GM12878 (cell line): ENCODE results near the gene EPHB1.
"Not testable (repeated sequence)": the region's sequence is repeated elsewhere in the genome, so short reads cannot be mapped to it uniquely, and the experiment has no call there.

Source experiments
- CHD1 ChIP-seq: IDR thresholded peaks from 2 replicates; pipeline ENCODE4 v1.6.1; 2012; ENCODE audit warnings: low read depth, low read length, improper control_type of control experiment
- HDAC2 ChIP-seq: fragments of 200-600 bp; sonication (generic); IDR thresholded peaks from 2 replicates; pipeline ENCODE4 v1.6.1; 2017
- MEF2A ChIP-seq: IDR thresholded peaks from 2 replicates; pipeline ENCODE4 v1.6.1; 2011; ENCODE audit warnings: low read depth, mild to moderate bottlenecking, low read length, moderate library complexity; ENCODE audit not compliant: insufficient read depth
- PML ChIP-seq: IDR thresholded peaks from 2 replicates; pipeline ENCODE4 v1.6.1; 2012; ENCODE audit warnings: low read length, inconsistent platforms
- SIX5 ChIP-seq: IDR thresholded peaks from 2 replicates; pipeline ENCODE4 v1.6.1; 2011; ENCODE audit warnings: mild to moderate bottlenecking, low read depth, low read length, moderate library complexity; ENCODE audit not compliant: severe bottlenecking
- SMC3 ChIP-seq: IDR thresholded peaks from 2 replicates; pipeline ENCODE4 v1.6.1; 2011; ENCODE audit warnings: low read length, improper control_type of control experiment, borderline replicate concordance
- SREBF2 ChIP-seq: IDR thresholded peaks from 2 replicates; pipeline ENCODE4 v1.6.1; 2012; ENCODE audit warnings: mild to moderate bottlenecking, low read length
- TF ChIP-seq, protein P1 (sequence below): IDR thresholded peaks from 2 replicates; pipeline ENCODE4 v1.6.1; 2011; ENCODE audit warnings: borderline replicate concordance, low read depth, mild to moderate bottlenecking, moderate library complexity, low read length; ENCODE audit not compliant: insufficient read depth, poor library complexity, severe bottlenecking
- TF ChIP-seq, protein P2 (sequence below), 3 experiments: IDR thresholded peaks in 2 of 3; conservative IDR thresholded peaks in 1 of 3; 2 replicates each; pipeline ENCODE4 v1.5.1; 2011; ENCODE audit warnings: low read depth in 3 of 3, low read length in 3 of 3, mild to moderate bottlenecking in 3 of 3, control low read depth in 2 of 3, moderate library complexity in 2 of 3, inconsistent platforms in 1 of 3, mixed read lengths in 1 of 3; ENCODE audit not compliant: control insufficient read depth in 2 of 3, insufficient read depth in 1 of 3; ENCODE audit errors: extremely low read depth in 1 of 3

DNA sequence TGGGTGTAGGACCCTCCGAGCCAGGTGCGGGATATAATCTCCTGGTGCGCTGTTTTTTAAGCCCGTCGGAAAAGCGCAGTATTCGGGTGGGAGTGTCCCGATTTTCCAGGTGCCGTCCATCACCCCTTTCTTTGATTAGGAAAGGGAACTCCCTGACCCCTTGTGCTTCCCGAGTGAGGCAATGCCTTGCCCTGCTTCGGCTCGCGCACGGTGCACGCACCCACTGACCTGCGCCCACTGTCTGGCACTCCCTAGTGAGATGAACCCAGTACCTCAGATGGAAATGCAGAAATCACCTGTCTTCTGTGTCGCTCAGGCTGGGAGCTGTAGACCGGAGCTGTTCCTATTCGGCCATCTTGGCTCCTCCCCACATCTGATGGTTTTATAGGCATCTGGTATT, 210.6 kb downstream of the EPHB1 start:
- TF ChIP-seq SREBF2, HDAC2, SIX5, MEF2A, CHD1, SMC3, PML: not testable (repeated sequence)
- TF ChIP-seq, protein P1, sequence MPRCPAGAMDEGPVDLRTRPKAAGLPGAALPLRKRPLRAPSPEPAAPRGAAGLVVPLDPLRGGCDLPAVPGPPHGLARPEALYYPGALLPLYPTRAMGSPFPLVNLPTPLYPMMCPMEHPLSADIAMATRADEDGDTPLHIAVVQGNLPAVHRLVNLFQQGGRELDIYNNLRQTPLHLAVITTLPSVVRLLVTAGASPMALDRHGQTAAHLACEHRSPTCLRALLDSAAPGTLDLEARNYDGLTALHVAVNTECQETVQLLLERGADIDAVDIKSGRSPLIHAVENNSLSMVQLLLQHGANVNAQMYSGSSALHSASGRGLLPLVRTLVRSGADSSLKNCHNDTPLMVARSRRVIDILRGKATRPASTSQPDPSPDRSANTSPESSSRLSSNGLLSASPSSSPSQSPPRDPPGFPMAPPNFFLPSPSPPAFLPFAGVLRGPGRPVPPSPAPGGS: not testable (repeated sequence)
- TF ChIP-seq, protein P2, sequence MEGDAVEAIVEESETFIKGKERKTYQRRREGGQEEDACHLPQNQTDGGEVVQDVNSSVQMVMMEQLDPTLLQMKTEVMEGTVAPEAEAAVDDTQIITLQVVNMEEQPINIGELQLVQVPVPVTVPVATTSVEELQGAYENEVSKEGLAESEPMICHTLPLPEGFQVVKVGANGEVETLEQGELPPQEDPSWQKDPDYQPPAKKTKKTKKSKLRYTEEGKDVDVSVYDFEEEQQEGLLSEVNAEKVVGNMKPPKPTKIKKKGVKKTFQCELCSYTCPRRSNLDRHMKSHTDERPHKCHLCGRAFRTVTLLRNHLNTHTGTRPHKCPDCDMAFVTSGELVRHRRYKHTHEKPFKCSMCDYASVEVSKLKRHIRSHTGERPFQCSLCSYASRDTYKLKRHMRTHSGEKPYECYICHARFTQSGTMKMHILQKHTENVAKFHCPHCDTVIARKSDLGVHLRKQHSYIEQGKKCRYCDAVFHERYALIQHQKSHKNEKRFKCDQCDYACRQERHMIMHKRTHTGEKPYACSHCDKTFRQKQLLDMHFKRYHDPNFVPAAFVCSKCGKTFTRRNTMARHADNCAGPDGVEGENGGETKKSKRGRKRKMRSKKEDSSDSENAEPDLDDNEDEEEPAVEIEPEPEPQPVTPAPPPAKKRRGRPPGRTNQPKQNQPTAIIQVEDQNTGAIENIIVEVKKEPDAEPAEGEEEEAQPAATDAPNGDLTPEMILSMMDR (IDR thresholded peaks at IDR 0.05 in 2 of 3, conservative IDR thresholded peaks at IDR 0.05 in 1 of 3; ENCODE audit: control insufficient read depth in 2 of 3, extremely low read depth in 1 of 3, insufficient read depth in 1 of 3, low read depth in 3 of 3, low read length in 3 of 3): not testable (repeated sequence)
